GM19351 (cell line): ENCODE measurements around the gene TARBP1.
"Not testable (repeated sequence)": the region's sequence is repeated elsewhere in the genome, so short reads cannot be mapped to it uniquely, and the experiment has no call there.

Experiments used
- ATAC-seq: cut with Tn5 transposase; IDR thresholded peaks from one replicate; pipeline ENCODE4 v1.9.1; 2021; ENCODE audit warnings: mild to moderate bottlenecking, moderate library complexity; ENCODE audit not compliant: unreplicated experiment

The TARBP1 gene

GRCh38 chr1:234504969-234505768, 26.2 kb upstream of the TARBP1 start:
- ATAC-seq, result no peak

DNA sequence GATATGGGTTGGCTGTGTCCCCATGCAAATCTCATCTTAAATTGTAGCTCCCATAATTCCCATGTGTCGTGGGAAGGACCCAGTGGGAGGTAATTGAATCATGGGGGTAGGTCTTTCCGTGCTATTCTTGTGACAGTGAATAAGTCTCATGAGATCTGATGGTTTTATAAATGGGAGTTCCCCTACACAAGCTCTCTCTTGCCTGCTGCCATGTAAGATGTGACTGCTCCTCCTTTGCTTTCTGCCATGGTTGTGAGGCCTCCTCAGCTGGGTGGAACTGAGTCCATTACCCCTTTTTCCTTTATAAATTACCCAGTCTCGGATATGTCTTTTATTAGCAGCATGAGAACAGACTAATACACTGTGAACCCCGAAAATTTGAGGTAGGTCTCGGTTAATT, 25.3 kb upstream of the TARBP1 start:
- ATAC-seq, result not testable (repeated sequence)

DNA sequence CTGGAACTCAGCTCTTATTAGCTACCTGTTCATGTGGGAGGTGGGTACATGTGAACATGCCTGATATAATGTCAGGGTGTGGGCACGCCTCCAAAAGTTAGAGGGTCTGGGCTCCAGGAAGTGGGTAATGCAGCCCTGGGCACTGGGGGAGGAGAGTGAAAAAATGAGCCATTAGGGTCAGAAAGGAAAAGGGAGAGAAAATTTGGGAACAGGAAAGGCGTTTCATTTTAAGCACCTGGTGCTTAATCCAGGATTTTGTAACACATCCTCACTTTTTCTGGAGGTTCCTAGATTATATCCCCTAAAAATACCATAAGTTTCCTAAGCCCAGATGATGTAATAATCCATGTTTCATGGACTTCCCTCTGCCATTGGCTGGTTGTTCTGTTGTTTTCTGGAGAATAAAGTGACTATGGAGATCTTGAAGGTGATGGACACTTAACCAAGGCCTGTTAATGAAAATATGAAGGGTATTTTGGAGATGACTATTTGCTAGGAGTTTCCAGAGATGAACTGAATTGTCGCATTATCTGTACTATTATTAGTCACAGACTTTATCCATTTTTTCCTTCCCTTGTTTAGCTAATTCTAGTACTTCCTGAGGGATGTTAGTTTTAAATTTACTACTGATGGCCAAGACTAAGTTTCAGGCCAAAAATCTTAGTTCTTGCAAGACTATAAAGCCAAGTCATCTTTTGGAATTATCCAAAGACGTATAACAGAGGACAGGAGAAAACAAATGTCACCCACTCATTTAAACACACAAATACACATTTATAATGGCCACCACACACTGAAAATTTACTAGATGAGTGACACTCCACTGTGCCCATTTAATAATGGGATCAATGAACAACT, 24.4 kb upstream of the TARBP1 start:
- no peak for ATAC-seq

DNA sequence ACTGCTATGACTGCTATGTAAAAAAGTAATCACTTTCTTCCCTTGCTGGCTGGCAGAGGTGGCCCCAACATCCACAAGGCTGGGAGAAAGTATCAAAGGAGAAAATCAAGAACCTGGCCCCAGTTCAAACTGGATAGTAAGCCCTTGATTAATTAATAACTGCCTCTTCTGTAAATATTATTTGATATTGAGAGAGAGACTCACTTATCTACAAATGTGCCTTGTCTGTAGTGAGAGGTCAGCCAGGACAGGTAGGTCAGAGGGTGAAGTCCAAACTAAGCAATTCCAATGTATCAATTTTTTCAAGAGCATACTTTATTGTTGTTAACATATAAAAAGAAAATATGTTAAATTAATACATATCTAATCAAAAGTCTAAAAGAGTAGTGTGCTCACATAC, 23.8 kb upstream of the TARBP1 start:
- ATAC-seq, result no peak

DNA sequence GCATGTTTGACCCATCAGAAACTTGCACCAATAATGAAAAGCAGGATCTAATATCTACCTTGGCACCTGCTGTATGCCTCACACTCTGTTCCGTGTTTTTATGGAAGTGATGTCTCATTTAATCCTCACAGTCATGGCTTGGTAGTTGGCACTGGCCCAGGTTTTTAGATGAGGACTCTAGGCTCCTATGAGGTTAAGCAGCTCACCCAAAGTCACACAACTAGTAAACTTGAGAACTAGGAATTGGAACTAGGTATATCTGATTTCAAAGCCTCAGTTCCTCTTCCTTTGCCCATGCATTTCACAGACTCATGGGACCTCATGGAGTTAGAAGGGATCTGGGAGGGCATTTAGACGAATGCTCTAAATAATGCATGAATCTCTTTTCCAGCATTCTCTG, 21.3 kb upstream of the TARBP1 start:
- ATAC-seq, result no peak

DNA sequence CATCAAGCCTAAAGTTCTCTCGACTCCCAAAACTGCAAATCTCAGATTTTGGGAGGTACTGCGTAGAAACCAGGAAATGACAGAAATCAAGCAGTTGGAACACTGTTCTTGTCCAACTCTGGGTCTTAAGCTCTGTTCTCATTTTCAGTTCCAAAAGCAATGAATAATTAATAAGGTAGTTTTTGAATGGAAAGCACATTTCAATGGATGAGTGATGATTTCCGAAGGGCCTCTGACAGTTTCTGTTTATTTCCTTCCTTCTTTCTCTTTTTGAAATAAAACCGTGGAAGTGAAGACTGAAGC, 20.9 kb upstream of the TARBP1 start:
- no peak for ATAC-seq

DNA sequence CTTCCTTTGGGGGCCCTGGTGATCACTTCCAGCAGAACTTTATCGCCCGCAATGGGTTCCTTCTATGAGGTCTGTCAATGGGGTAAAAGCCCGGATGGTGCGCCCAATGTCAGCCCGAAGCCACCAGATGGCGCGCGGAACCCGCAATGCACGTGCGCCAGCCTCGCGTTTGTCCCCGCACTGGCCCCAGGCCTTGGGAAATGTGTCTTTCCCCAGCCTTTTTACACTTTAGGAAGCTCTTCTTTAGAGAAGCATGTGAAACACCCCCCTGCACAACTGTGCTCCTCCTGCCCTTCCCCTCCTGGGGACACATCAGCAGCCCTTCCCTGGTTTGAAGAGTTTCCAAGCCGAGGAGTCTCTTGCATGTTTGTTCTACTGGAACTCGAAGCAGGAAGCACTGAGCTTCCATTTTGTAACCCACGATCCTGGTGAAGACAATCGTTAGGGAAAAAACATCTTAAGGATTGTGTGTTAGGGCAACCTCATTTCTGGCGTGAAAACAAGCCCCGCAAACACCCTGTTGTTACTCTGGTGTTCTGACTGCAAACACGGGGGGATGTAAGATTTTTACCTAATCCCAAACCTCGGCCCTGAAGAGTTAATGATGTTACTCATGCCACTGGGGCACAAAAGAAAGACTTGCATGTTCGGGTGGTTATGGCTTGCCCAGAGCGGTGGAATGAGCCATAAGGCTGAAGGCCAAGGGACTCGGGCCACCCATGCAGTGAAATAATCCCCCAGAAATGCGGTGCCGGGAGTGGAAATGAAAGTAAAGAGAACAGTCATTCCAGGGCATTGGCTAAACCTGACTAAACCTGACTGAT, 20.4 kb upstream of the TARBP1 start:
- ATAC-seq, result peak; percentile 42

- no peak for ATAC-seq
Measured at GRCh38 chr1:234498448-234499118, 19.6 kb upstream of the TARBP1 start.

- no peak for ATAC-seq
Measured at GRCh38 chr1:234497589-234497988, 18.6 kb upstream of the TARBP1 start.

DNA sequence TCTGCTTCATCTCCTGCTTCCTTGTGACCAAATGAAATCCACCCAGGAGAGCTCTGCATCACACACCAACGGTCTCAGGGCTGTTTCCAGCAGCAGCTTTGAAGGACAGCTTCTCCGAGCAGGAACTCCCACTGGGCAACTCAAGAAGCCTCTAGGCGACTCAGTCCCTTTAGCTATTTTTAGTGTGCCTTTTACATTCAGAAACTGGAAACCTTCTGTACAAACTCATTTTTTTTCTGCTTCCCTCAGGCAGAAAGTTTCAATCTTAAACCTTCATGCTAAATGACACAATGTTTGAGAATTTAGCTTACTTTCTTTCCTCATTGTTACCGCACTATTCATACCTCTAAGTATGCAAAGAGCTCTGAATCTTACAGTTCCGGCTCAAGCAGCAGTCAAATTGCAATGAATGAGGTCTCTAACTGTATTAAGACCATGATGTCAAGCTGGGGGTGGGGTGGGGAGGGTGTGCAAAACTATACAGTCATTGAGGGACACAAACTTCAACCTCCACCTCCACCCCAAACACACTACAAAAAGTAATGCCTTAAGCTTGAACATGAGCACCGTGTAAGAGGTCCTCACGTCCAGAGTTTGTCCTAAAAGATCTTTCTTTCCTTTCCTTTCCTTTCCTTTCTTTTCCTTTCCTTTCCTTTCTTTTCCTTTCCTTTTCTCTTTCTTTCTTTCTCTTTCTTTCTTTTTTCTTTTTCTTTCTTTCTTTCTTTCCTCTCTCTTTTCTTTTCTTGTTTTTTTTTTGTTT, 16.4 kb upstream of the TARBP1 start:
- ATAC-seq, result peak; percentile 77

- ATAC-seq, result no peak
Measured at GRCh38 chr1:234494049-234494448, 15.1 kb upstream of the TARBP1 start.

GRCh38 chr1:234490793-234491479, 12.0 kb upstream of the TARBP1 start:
- ATAC-seq, result no peak

DNA sequence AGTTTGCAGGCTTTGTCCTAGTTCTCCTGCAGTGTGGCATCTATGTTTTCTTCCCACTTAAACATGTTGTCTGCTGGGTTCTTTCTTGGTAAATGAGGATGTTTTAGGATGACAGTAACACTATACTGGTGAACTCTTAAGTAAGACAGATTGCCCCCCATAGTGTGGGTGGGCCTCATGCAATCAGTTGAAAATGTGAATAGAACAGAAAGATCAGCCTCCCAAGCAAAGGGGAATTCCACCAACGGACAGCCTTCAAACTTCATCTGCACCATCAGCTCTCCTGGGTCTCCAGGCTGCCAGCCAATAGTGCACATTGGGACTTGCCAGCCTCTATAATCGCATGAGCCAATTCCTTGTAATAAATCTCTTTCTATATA, 10.7 kb upstream of the TARBP1 start:
- no peak for ATAC-seq

DNA sequence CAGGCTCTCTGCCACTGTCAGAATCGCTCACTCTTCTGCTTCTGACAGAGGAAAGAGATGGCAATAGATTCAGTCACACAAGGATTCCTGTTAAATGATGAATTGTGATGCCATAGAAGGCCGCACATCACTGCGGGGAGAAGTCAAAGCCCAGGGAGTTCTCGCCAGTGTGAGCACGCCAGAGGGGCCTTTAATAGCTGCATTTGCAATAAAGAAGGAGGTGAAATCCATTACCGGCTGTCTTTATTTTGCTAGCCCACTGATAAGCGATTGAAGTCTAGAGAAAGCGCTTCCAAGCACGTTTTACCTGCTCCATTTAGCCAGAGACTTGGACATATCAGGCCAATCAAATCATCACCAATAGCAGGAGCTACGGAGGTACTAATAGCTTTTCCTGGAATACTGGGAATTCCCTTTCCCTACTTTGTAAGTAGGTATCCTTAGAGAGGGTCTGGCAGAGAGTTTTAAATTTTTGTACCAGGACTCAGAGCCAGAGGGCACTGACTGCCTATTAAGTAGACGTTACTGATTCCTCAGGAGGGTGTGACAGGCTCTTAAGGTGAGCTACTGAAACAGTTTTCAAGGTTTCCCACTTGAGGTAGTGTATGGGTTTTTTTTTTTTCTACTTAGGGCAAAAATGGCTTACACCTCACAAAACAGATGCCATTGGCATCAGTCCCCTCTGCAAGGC, 10.2 kb upstream of the TARBP1 start:
- no peak for ATAC-seq

- ATAC-seq, result peak; percentile 68
Measured at GRCh38 chr1:234488054-234489006, 9.4 kb upstream of the TARBP1 start.

DNA sequence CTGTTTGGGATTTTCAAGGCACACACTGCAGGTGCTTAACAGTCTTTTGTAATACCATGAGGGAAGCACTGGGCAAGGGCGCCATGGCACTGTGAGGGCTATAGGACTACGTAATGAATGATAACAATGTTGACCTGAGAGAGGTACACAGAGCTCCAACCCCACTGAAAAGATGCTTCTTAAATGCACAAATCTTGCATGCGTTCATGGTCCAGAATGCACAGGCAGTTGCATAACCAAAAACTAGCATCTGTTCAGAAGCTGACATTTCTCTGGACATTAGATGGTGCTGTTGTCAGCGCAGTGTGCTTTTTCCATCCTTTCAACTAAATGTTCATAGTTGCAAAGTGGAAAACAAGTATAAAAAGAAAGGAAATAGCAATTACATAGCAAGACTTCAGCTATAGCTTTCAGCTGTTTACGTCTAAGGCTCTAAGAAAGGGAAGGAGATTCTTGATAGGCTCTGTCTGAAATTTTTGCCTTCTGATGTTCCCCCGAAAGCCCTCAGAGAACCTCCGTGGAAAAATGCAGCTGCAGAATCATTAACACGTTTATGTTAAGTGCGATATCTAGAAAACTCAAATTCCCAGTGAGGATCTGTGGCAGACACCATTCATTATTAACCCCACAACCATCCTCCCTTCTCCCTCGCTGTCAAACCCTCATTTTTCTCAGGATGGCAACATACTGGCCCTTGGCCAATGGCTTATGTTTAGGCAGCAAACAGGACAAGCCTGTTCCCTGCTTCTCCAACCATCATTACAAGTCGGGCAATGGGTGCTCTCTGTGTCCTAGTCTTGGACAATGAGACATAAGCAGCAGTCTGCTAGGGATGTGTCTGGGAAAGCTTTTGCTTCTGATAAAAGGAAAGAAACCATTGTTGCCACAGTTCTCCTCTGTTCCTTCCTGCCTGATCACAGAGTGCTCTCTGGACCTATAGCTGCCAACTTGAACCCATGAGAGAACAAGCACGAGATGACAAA, 8.2 kb upstream of the TARBP1 start:
- ATAC-seq, result no peak
